ENCODE results near the gene ENAH.

DNA sequence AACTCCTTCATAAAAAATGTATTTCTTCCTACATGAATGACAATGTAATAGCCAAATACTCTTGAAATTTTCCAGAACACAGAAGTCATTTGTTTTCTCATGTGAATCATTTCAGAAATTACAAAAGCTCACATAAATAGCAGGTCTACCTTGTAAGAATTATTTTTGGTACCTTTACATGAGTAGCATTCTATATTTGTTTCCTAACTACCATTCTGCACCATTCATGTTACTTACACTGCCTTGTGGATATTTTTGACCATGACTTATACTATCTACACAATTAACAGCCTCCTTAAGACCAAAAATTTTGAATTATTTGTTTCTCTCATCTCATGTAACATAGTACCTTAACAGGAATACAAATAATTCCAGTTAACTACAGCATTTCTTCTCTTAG lies 109.6 kb downstream of the ENAH start:
- TF ChIP-seq POLR2AphosphoS5 (IDR thresholded peaks at IDR 0.05; ENCODE audit: borderline replicate concordance, low read depth, low read length) (no peak), EZH2 (IDR thresholded peaks at IDR 0.05) (no peak), FOXP2 (optimal IDR thresholded peaks at IDR 0.05; ENCODE audit: control extremely low read depth, extremely low read length, insufficient read depth) (no peak)

Data from SK-N-MC (cell line).